ENCODE measurements around the gene SNX30.
"Not testable (repeated sequence)": the region's sequence is repeated elsewhere in the genome, so short reads cannot be mapped to it uniquely, and the experiment has no call there.

SNX30 gene, protein sequence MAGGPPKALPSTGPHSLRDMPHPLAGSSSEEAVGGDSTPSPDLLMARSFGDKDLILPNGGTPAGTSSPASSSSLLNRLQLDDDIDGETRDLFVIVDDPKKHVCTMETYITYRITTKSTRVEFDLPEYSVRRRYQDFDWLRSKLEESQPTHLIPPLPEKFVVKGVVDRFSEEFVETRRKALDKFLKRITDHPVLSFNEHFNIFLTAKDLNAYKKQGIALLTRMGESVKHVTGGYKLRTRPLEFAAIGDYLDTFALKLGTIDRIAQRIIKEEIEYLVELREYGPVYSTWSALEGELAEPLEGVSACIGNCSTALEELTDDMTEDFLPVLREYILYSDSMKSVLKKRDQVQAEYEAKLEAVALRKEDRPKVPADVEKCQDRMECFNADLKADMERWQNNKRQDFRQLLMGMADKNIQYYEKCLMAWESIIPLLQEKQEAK

GRCh38 chr9:112750016-112750763 is at the start of gene SNX30:
TSS of gene SNX30 (plus strand) at chr9:112750760. CDS start at chr9:112751002, 242 bp downstream.
- peak; percentile 57 to 63 for DNase-seq

DNA sequence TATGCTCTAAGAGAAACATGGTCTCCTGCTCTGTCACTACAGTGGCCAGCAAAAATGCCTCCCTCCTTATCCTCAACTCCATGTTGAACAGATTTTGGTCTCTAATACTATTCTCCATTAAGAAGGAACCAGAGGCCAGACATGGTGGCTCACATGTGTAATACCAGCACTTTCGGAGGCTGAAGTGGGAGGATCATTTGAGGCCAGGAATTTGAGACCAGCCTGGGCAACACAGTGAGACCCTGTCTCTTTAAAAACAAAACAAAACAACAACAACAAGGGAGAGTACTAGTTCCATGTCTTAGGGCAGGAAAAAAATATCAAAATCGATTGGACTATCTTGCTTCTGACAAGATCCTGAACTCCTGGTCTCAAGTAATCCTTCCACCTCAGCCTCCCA is 47.3 kb upstream of the SNX30 start:
- no peak for DNase-seq

DNA sequence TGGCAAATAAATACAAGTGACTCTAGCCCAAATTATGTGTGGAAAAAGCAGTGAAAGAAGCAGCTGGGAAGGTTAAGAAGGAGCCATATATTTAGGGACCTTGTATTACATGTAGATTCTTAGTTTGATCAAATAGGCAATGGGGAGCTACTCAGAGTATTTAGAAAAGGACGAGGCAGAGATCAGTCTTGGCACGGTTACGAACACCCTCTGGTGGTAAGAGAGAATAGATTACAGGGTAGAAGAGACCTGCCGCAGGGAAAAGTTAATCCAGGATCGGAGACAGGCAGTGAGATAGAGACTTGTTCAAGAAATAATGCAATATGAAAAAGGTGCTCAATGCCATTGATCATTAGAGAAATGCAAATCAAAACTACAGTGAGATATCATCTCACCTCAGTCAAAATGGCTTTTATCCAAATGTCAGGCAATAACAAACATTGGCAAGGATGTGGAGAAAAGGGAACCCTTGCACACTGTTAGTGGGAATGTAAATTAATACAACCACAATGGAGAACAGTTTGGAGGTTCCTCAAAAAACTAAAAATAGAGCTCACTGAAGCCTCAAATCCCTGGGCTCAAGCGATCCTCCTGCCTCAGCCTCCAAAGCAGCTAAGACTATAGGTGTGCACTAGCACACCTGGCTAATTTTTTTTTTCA is 44.7 kb upstream of the SNX30 start:
- no peak for DNase-seq

DNA sequence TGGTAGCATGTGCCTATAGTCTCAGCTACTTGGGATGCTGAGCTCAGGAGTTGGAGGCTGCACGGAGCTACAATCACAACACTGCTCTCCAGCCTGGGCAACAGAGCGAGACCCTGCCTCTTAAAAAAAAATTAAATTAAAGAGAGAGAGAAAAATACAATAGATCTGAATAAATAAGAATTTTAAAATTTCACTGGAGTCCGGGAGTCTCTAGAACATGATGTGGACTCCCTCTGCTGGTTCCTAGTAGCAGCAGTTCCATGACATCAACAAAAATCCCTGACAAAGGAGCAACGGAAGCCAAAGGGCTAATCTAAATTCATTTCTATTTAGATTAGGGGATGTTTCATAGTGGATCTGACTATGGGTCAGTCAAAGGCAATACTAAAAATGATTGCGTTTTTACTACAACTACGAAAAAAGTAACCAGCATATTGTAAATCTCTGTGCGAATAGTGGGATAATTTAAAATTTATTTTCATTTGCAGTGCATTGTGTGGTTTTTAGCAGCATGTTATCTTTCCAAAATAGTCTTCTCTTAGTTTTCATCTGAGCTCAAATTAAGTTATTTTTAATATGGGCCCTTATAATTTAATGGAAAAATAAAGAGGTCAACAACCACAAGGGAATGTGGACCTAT is 39.4 kb upstream of the SNX30 start:
- no peak for DNase-seq

- no peak for DNase-seq
Observed at GRCh38 chr9:112712678-112713077, 37.9 kb upstream of the SNX30 start.

DNA sequence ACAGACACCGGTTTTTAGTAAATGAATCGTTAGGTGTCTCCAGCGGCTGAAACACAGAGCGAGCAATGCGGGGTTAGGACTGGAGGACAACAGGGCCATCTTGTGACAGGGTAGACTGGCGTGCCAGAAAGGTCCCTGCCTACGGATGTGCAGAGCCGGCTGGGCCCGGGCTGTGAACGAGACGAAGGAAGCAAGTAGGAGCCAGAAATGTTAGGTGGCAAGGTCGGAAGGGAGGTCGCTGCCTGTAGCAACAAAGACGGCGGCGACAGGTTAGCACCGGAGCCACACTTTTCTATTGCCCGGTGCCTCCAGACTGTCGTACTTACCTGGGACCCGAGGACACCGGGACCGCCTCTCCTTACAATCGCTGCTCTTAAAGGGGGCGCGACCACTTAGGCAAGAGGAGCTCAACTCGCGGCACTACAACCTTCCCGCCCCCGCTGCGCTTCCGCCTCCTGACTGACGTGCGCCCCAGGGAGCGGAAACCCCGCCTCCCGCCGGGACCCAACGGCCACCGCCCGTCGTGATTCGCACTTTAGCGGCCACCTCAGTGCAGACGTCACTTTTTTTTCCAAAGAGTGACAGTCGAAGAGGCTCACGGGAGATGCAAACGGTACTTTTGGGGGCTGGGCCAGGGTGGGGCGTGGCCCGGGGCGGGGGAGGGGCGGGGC is 32.8 kb upstream of the SNX30 start, which contains the start of gene INIP:
INIP (minus strand) TSS at position 457 of the 671 bp plus-strand sequence. CDS start 1,632 bp downstream, outside the sequence.
- peak; percentile 93 to 94 for DNase-seq

- no peak for DNase-seq
Observed at GRCh38 chr9:112719241-112719691, 31.3 kb upstream of the SNX30 start.

DNA sequence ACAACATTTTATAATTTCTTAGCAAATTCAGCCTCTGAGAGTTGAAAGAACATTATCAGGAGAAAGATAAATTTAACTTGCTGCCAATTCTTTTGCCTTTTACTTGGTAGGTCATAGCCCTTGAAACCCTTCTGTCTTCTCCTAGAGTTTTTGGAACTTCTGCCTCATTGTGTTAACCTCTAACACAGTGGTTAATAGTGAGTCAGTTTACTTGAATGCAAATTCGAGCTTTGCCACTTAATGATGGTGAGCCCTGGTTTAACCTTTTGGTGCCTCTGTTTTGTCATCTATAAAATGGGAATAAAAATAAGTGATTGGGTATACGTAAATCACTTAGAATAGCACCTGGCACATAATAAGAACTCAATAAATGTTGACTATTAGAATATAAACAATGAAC is 30.9 kb upstream of the SNX30 start:
- DNase-seq = no peak

- no peak for DNase-seq
Observed at GRCh38 chr9:112720113-112720780, 30.3 kb upstream of the SNX30 start.

- not testable (repeated sequence) for DNase-seq
Observed at GRCh38 chr9:112722749-112723148, 27.8 kb upstream of the SNX30 start.

GRCh38 chr9:112725961-112726360 is 24.6 kb upstream of the SNX30 start:
- no peak for DNase-seq

GRCh38 chr9:112726428-112726827 is 24.1 kb upstream of the SNX30 start:
- no peak for DNase-seq

DNA sequence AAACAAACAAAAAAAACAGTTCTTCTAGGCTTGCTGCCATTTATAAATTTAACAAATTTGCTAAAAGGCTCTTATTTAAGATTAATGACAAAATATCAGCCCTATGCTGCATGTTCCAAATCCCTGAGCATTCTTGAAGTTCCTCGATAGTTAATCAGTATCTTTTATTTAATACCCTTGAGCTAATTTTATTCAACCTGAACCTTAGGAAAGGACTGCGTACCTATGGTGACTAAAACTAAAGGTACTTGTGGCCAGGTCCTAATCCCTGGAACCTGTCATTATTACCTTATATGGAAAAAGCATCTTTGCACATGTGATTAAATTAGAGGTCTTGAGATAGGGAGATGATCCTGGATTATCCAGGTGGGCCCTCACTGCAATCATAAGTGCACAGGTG is 22.2 kb upstream of the SNX30 start:
- no peak for DNase-seq

- DNase-seq = no peak
Observed at GRCh38 chr9:112731971-112732370, 18.6 kb upstream of the SNX30 start.

- DNase-seq = no peak
Observed at GRCh38 chr9:112734892-112735291, 15.7 kb upstream of the SNX30 start.

DNA sequence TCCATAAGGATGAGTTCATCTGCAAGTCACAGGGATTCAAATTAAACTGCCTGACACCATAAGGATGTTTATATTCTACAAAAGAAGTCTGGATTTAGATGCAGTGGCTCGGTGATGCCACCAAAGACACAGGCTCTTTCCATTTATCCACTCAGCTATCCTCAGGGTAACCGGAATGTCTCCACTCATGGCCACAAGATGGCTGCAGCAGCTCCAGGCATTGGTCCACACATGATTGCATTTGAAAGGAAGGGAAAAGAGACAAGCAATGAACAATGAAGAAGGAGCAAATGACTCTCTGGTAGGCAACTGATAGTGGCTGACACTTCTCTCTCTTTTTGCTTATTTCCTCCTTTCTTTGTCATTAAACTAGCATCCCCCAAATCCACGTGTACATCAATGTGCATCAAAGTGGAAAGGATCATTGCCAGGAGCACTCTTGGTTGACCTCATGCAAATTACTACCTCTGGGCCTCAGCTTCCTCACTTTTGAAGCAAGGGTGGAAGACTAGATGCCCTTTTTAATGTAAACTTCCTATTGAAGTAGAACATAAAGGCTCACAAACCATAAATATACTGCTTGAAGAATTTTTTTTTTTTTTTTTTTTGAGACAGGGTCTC is 7.2 kb upstream of the SNX30 start:
- no peak for DNase-seq

- DNase-seq = no peak
Observed at GRCh38 chr9:112744177-112744576, 6.4 kb upstream of the SNX30 start.

GRCh38 chr9:112747094-112747493 is 3.5 kb upstream of the SNX30 start:
- no peak for DNase-seq

DNA sequence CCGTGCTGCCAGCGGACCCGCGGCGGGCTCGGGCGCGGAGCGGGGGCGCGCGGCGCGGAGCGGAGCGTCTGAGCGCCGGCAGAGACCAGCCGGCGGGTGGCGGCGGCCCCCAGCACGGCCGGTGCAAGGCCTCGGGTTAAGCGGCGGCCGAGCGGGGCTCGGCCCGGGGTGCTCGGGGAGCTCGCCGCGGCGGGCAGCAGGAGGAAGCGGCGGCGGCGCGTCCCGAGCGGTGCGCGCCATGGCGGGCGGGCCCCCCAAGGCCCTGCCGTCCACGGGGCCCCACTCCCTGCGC is 150 bp downstream of the SNX30 start:
- DNase-seq = no peak

DNA sequence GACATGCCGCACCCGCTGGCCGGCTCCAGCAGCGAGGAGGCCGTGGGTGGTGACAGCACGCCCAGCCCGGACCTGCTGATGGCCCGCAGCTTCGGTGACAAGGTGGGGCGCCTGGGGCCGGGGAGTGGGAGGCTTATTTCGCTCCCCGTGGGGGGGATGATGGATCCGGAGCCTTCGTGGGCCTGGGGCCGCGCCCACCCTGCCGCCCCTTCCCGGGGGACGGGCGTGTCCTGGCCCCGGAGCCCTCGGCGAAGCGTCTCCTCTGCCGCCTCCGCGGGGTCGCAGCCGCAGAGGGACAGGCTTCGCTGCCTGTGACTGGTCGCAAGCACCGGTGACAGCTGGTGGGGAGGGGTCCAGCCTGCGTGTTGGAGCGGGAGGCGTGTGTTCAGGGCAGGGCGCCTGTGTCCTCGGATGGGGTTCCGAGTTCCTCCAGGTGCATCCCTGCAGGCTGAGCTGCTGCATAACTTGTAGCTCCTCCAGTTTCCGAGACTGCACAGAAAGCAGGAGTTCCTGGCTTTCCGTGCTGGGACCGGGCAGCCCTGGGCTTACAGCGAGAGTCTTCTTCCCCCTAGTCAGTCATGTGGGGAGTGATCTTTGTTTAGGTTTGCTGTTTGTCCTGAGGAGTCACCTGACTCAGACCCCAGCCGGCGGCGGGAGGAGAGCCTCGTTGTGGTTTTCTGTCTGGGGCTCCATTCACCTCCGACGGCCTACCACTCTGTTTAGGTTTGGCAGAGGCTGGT is 666 bp downstream of the SNX30 start:
- peak; percentile 25 to 32 for DNase-seq
